A549 (cell line): ENCODE data around the gene CD2AP.

Experiments
- CEBPB ChIP-seq, 2 experiments: fragments of >200 bp in 1 of 2; sonication (Bioruptor Twin) in 1 of 2; formaldehyde crosslinking in 1 of 2; IDR thresholded peaks; 2 replicates each; pipeline ENCODE4 v1.6.1; 2012 to 2016
- CHD4 ChIP-seq: fragments of 200-600 bp; sonication (generic); IDR thresholded peaks from 2 replicates; pipeline ENCODE4 v1.6.1; 2016; ENCODE audit warnings: antibody characterized with exemption, mild to moderate bottlenecking, borderline replicate concordance
- JUNB ChIP-seq: fragments of >200 bp; sonication (Bioruptor Twin); formaldehyde crosslinking; IDR thresholded peaks from 2 replicates; pipeline ENCODE4 v1.6.1; 2016
- KDM5A ChIP-seq: fragments of 200-600 bp; sonication (generic); IDR thresholded peaks from 2 replicates; pipeline ENCODE4 v1.6.1; 2016; ENCODE audit warnings: antibody characterized with exemption, mild to moderate bottlenecking
- MAFK ChIP-seq: fragments of 450-650 bp; IDR thresholded peaks from 2 replicates; pipeline ENCODE4 v1.6.1; 2014; ENCODE audit not compliant: partially characterized antibody
- NFE2L2 ChIP-seq: fragments of 150-350 bp; conservative IDR thresholded peaks from 2 replicates; pipeline ENCODE4 v1.6.1; 2014; ENCODE audit warnings: low read length
- NR3C1 ChIP-seq: fragments of >200 bp; sonication (Bioruptor Twin); formaldehyde crosslinking; IDR thresholded peaks from 3 replicates; pipeline ENCODE4 v1.6.1; 2017
- PHF8 ChIP-seq: fragments of 200-600 bp; sonication (generic); IDR thresholded peaks from 2 replicates; pipeline ENCODE4 v1.6.1; 2016; ENCODE audit warnings: low read depth, mild to moderate bottlenecking, antibody characterized with exemption, moderate library complexity, borderline replicate concordance
- SMC3 ChIP-seq: fragments of >200 bp; sonication (Bioruptor Twin); formaldehyde crosslinking; IDR thresholded peaks from 3 replicates; pipeline ENCODE4 v1.6.1; 2018; ENCODE audit warnings: inconsistent platforms
- ZSCAN20 ChIP-seq: fragments of 250-450 bp; sonication (Bioruptor Pico); IDR thresholded peaks from 2 replicates; pipeline ENCODE4 v1.8.0; 2022; ENCODE audit warnings: mild to moderate bottlenecking, moderate library complexity
- TF ChIP-seq, protein P1 (sequence below): fragments of >200 bp; sonication (Bioruptor Twin); formaldehyde crosslinking; IDR thresholded peaks from 3 replicates; pipeline ENCODE4 v1.5.1; 2016

- TF ChIP-seq, protein P1, sequence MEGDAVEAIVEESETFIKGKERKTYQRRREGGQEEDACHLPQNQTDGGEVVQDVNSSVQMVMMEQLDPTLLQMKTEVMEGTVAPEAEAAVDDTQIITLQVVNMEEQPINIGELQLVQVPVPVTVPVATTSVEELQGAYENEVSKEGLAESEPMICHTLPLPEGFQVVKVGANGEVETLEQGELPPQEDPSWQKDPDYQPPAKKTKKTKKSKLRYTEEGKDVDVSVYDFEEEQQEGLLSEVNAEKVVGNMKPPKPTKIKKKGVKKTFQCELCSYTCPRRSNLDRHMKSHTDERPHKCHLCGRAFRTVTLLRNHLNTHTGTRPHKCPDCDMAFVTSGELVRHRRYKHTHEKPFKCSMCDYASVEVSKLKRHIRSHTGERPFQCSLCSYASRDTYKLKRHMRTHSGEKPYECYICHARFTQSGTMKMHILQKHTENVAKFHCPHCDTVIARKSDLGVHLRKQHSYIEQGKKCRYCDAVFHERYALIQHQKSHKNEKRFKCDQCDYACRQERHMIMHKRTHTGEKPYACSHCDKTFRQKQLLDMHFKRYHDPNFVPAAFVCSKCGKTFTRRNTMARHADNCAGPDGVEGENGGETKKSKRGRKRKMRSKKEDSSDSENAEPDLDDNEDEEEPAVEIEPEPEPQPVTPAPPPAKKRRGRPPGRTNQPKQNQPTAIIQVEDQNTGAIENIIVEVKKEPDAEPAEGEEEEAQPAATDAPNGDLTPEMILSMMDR, result no peak
- TF ChIP-seq JUNB (no peak), NFE2L2 (no peak), SMC3 (no peak), NR3C1 (no peak), CEBPB (IDR thresholded peaks at IDR 0.05) (no peak), CHD4 (no peak), KDM5A (no peak), MAFK (no peak), ZSCAN20 (CRISPR knock-in tag) (no peak), PHF8 (no peak)
Observed at GRCh38 chr6:47552319-47552718, 74.7 kb downstream of the CD2AP start.
